Activated B cell treated with CpG ODN at 0.5 μM for 24 hours (primary cell): ENCODE results near the gene GDPD5. TPM values are rescaled to one million over a fixed set of nuclear protein-coding genes. Genes with fewer than 3 reads are reported as not detected.

Source experiments
- ATAC-seq: fragments of 200-7000 bp; cut with Tn5 transposase; one replicate; pipeline ENCODE4 v1.10.0; 2021; ENCODE audit warnings: low read depth, mild to moderate bottlenecking, moderate library complexity
- CTCF ChIA-PET: fragments of 350-600 bp; sonication (Branson Sonifier 250); formaldehyde crosslinking; loops from one replicate; lab custom pipeline; 2021; ENCODE audit warnings: antibody characterized with exemption; lab: Charles Lee
- POLR2A ChIA-PET: fragments of 350-600 bp; sonication (Branson Sonifier 250); formaldehyde crosslinking; loops from one replicate; lab custom pipeline; 2021; ENCODE audit warnings: antibody characterized with exemption; lab: Charles Lee
- DNase-seq: peaks from one replicate; pipeline ENCODE4 v3.0.0; 2022
- H3K27ac Mint-ChIP-seq: one replicate; pipeline ENCODE4 v1.8.0; 2020; ENCODE audit warnings: mixed read lengths
- H3K27me3 Mint-ChIP-seq: one replicate; pipeline ENCODE4 v1.8.0; 2021; ENCODE audit warnings: mixed read lengths
- H3K36me3 Mint-ChIP-seq: one replicate; pipeline ENCODE4 v1.8.0; 2021; ENCODE audit warnings: low read depth, mixed read lengths
- H3K4me1 Mint-ChIP-seq: one replicate; pipeline ENCODE4 v1.8.0; 2021; ENCODE audit warnings: mixed read lengths
- H3K4me3 Mint-ChIP-seq: one replicate; pipeline ENCODE4 v1.8.0; 2020; ENCODE audit warnings: mild to moderate bottlenecking, mixed read lengths
- H3K9me3 Mint-ChIP-seq: one replicate; pipeline ENCODE4 v1.8.0; 2020; ENCODE audit warnings: mixed read lengths
- CTCF ChIP-seq: fragments of 200-600 bp; IDR thresholded peaks from one replicate; pipeline ENCODE4 v1.8.0; 2022; ENCODE audit warnings: antibody characterized with exemption, mild to moderate bottlenecking
- intact Hi-C: fragments of 100-400 bp; cut with micrococcal nuclease; formaldehyde crosslinking; loops from one replicate; pipeline ENCODE4 v1.15.1; 2024
- total RNA-seq: library from RNA; stranded (reverse); gene quantifications from 2 replicates; pipeline ENCODE4 v1.2.3, GENCODE V29; 2022

GDPD5 gene
- total RNA-seq, 1 donor from 2014 or later: 22.2 TPM

- no peak for TF ChIP-seq CTCF
- no peaks in the 10 kb centered on the region for H3K4me1 Mint-ChIP-seq
- H3K4me3 Mint-ChIP-seq: no peak overlapping the region
- H3K27me3 Mint-ChIP-seq: peaks cover 17% of the 10 kb centered on the region
- intact Hi-C loops: loop anchor here (1.0 to 5.0 kb wide), 8 partner anchors 50 to 771 kb away; partner anchors contain the start of genes DGAT2 and MAP6
- ATAC-seq (no peak), DNase-seq (no peak)
- no peaks in the 10 kb centered on the region for H3K9me3 Mint-ChIP-seq
- no peaks in the 10 kb centered on the region for H3K36me3 Mint-ChIP-seq
- POLR2A ChIA-PET: no interaction called here
- no peak overlapping the region for H3K27ac Mint-ChIP-seq
- CTCF ChIA-PET: no interaction called here
These were observed 21.4 kb upstream of the GDPD5 start for GRCh38 chr11:75547177-75547576.

- intact Hi-C loops: no loop called here
- Mint-ChIP-seq H3K9me3 (no peaks in the 10 kb centered on the region), H3K4me3 (no peak overlapping the region), H3K27me3 (peaks cover 17% of the 10 kb centered on the region), H3K36me3 (no peaks in the 10 kb centered on the region), H3K4me1 (no peaks in the 10 kb centered on the region), H3K27ac (no peak overlapping the region)
- TF ChIP-seq CTCF: no peak
- ChIA-PET POLR2A (no interaction called here), CTCF (interaction anchor here (1.1 kb wide), 1 partner anchor 99 kb away, joined by 3 read pairs; no protein-coding TSS in a partner anchor)
- ATAC-seq (peak; percentile 34), DNase-seq (no peak)
These were observed 18.1 kb upstream of the GDPD5 start for GRCh38 chr11:75543806-75544205.

GRCh38 chr11:75542088-75542438 lies 16.3 kb upstream of the GDPD5 start:
- DNase-seq (no peak), ATAC-seq (no peak)
- H3K36me3 Mint-ChIP-seq: no peaks in the 10 kb centered on the region
- POLR2A ChIA-PET: no interaction called here
- H3K4me3 Mint-ChIP-seq: no peak overlapping the region
- peaks cover 17% of the 10 kb centered on the region for H3K4me1 Mint-ChIP-seq
- CTCF ChIA-PET: no interaction called here
- no peak overlapping the region for H3K27ac Mint-ChIP-seq
- no peaks in the 10 kb centered on the region for H3K9me3 Mint-ChIP-seq
- intact Hi-C loops: no loop called here
- peaks cover 15% of the 10 kb centered on the region for H3K27me3 Mint-ChIP-seq
- no peak for TF ChIP-seq CTCF

- POLR2A ChIA-PET: interaction anchor here (0.6 kb wide), 2 partner anchors 29 to 1052 kb away, joined by 3 to 4 read pairs; no protein-coding TSS in a partner anchor
- no peak for DNase-seq
These were observed 15.7 kb upstream of the GDPD5 start for GRCh38 chr11:75541193-75542087.

More at GRCh38 chr11:75541193-75542087, 15.7 kb upstream of the GDPD5 start:
- H3K4me3 Mint-ChIP-seq: no peak overlapping the region
- TF ChIP-seq CTCF: no peak
- H3K27me3 Mint-ChIP-seq: peaks cover 13% of the 10 kb centered on the region
- H3K36me3 Mint-ChIP-seq: no peaks in the 10 kb centered on the region
- H3K9me3 Mint-ChIP-seq: no peaks in the 10 kb centered on the region
- H3K4me1 Mint-ChIP-seq: peaks cover 23% of the 10 kb centered on the region
- intact Hi-C loops: no loop called here
- no peak for ATAC-seq
- H3K27ac Mint-ChIP-seq: no peak overlapping the region
- CTCF ChIA-PET: no interaction called here
